CD14-positive monocyte (primary cell): Measurements from ENCODE around the gene NME7. TPM values are rescaled to one million over a fixed set of nuclear protein-coding genes. Genes with fewer than 3 reads are reported as not detected.

Source experiments
- DNase-seq, 3 donors: peaks; one replicate each; pipeline ENCODE4 v3.0.0-alpha.2; 2011 to 2022
- H2AFZ ChIP-seq: 2 replicates; pipeline ENCODE4 v1.6.0; 2012; ENCODE audit warnings: mild to moderate bottlenecking, low read depth, low read length, inconsistent platforms; ENCODE audit not compliant: insufficient read depth, poor library complexity, severe bottlenecking
- H3K27ac ChIP-seq, 2 donors: 1 replicate in 1 of 2; 2 replicates in 1 of 2; pipeline ENCODE4 v1.5.1; 2012 to 2013; ENCODE audit warnings: low read length in 2 of 2, control low read depth in 1 of 2, inconsistent platforms in 1 of 2, low read depth in 1 of 2, mild to moderate bottlenecking in 1 of 2
- H3K27me3 ChIP-seq, 2 donors: one replicate each; pipeline versions ENCODE4 v1.6.0 to v1.6.1; 2011 to 2013; ENCODE audit warnings: low read length in 2 of 2; ENCODE audit not compliant: control insufficient read depth in 2 of 2, insufficient read depth in 2 of 2
- H3K36me3 ChIP-seq, 2 donors: replicated peaks in 1 of 2; 1 replicate in 1 of 2; 2 replicates in 1 of 2; pipeline versions ENCODE4 v1.5.1 to v1.6.1; 2012 to 2013; ENCODE audit warnings: low read length in 2 of 2, control low read depth in 1 of 2, inconsistent platforms in 1 of 2, mild to moderate bottlenecking in 1 of 2; ENCODE audit not compliant: insufficient read depth in 2 of 2, control insufficient read depth in 1 of 2
- H3K4me1 ChIP-seq, 2 donors: 1 replicate in 1 of 2; 2 replicates in 1 of 2; pipeline versions ENCODE4 v1.5.1 to v1.6.1; 2012 to 2013; ENCODE audit warnings: low read length in 2 of 2, control low read depth in 1 of 2, inconsistent platforms in 1 of 2, mild to moderate bottlenecking in 1 of 2, moderate library complexity in 1 of 2; ENCODE audit not compliant: insufficient read depth in 2 of 2, control insufficient read depth in 1 of 2
- H3K4me2 ChIP-seq: replicated peaks from 2 replicates; pipeline ENCODE3; 2012; ENCODE audit warnings: low read length, moderate library complexity, mild to moderate bottlenecking; ENCODE audit not compliant: poor library complexity, severe bottlenecking; ENCODE audit errors: extremely low read depth
- H3K4me3 ChIP-seq, 3 experiments: fragments of 200-600 bp in 1 of 3; sonication (generic) in 1 of 3; replicated peaks in 1 of 3; 1 replicate in 2 of 3; 2 replicates in 1 of 3; pipeline ENCODE4 v1.5.1; 2011 to 2013; ENCODE audit warnings: low read length in 3 of 3, mild to moderate bottlenecking in 3 of 3, control low read depth in 2 of 3, low read depth in 2 of 3, inconsistent platforms in 1 of 3, moderate library complexity in 1 of 3
- H3K79me2 ChIP-seq: 2 replicates; pipeline ENCODE4 v1.6.0; 2012; ENCODE audit warnings: mild to moderate bottlenecking, control low read depth, inconsistent platforms, low read length, moderate library complexity; ENCODE audit not compliant: insufficient read depth
- H3K9ac ChIP-seq: 2 replicates; pipeline ENCODE4 v1.6.0; 2017; ENCODE audit warnings: low read length, mild to moderate bottlenecking; ENCODE audit not compliant: insufficient read depth, poor library complexity, severe bottlenecking
- H3K9me3 ChIP-seq, 2 donors: replicated peaks in 1 of 2; 1 replicate in 1 of 2; 2 replicates in 1 of 2; pipeline versions ENCODE4 v1.5.1 to v1.6.1; 2012 to 2013; ENCODE audit warnings: low read length in 2 of 2, control low read depth in 1 of 2; ENCODE audit not compliant: control insufficient read depth in 1 of 2, insufficient read depth in 1 of 2
- H4K20me1 ChIP-seq: 2 replicates; pipeline ENCODE4 v1.6.0; 2012; ENCODE audit warnings: mild to moderate bottlenecking, low read length, control low read depth, moderate library complexity; ENCODE audit not compliant: insufficient read depth
- H3K27ac Mint-ChIP-seq, 7 donors: one replicate each; pipeline ENCODE4 v1.8.0; 2020; ENCODE audit warnings: mild to moderate bottlenecking in 7 of 7, mixed read lengths in 7 of 7, moderate library complexity in 6 of 7, inconsistent platforms in 2 of 7
- H3K27me3 Mint-ChIP-seq, 3 donors: one replicate each; pipeline ENCODE4 v1.8.0; 2021 to 2022; ENCODE audit warnings: low read depth in 3 of 3, mild to moderate bottlenecking in 3 of 3, mixed read lengths in 3 of 3, moderate library complexity in 3 of 3, inconsistent platforms in 1 of 3
- H3K36me3 Mint-ChIP-seq, 2 donors: one replicate each; pipeline ENCODE4 v1.8.0; 2020; ENCODE audit warnings: mixed read lengths in 2 of 2, inconsistent platforms in 1 of 2, mild to moderate bottlenecking in 1 of 2
- H3K4me1 Mint-ChIP-seq: one replicate; pipeline ENCODE4 v1.8.0; 2020; ENCODE audit warnings: mild to moderate bottlenecking, mixed read lengths
- H3K4me3 Mint-ChIP-seq, 2 donors: one replicate each; pipeline ENCODE4 v1.8.0; 2020; ENCODE audit warnings: mild to moderate bottlenecking in 2 of 2, mixed read lengths in 2 of 2, moderate library complexity in 1 of 2
- H3K9me3 Mint-ChIP-seq, 7 donors: one replicate each; pipeline ENCODE4 v1.8.0; 2020 to 2022; ENCODE audit warnings: mixed read lengths in 7 of 7, mild to moderate bottlenecking in 6 of 7, moderate library complexity in 6 of 7, inconsistent platforms in 2 of 7
- CTCF ChIP-seq: fragments of 200-600 bp; IDR thresholded peaks from one replicate; pipeline ENCODE4 v1.8.0; 2022; ENCODE audit warnings: antibody characterized with exemption, mild to moderate bottlenecking
- WGBS: methylation state at CpG from one replicate; pipeline ENCODE4 v1.1.5; 2013; ENCODE audit warnings: missing lambda C conversion rate; ENCODE audit not compliant: insufficient coverage; 5-methylcytosine and 5-hydroxymethylcytosine counted together
- intact Hi-C, 2 donors: fragments of 100-400 bp; cut with micrococcal nuclease; formaldehyde crosslinking; loops; one replicate each; pipeline versions ENCODE4 v1.15.0 to v1.15.1; 2023
- polyA plus RNA-seq, 3 donors: library from polyadenylated mRNA; depleted of rRNA in 1 of 3; unstranded in 2 of 3; stranded (reverse) in 1 of 3; fragments of 300-500 nt in 2 of 3; fragments of >200 nt in 1 of 3; fragmentation: Illumina TruSeq in 2 of 3; gene quantifications; 1 replicate in 2 of 3; 2 replicates in 1 of 3; pipeline ENCODE4 v1.2.3, GENCODE V29; 2012 to 2021

NME7 gene
- polyA plus RNA-seq, 3 donors = 3.5 to 8.0 (median 6.0) TPM

GRCh38 chr1:169106921-169107602 lies 260.5 kb downstream of the NME7 start:
- no peaks in the 10 kb centered on the region for H4K20me1 ChIP-seq
- under 1% methylated on average over 35 of the region's 41 CpGs for WGBS
- peaks cover 0 to 3% of the 10 kb centered on the region in 2 donors for H3K36me3 Mint-ChIP-seq
- H3K9ac ChIP-seq = peak overlapping the region; percentile 48
- H3K27me3 ChIP-seq = peaks cover 27 to 38% of the 10 kb centered on the region in 2 donors
- H3K9me3 ChIP-seq = no peaks in the 10 kb centered on the region
- H3K79me2 ChIP-seq = no peaks in the 10 kb centered on the region
- peak overlapping the region; percentile 92 for H3K4me2 ChIP-seq
- H3K4me3 Mint-ChIP-seq = peak overlapping the region; percentile 77 to 95
- H3K4me1 ChIP-seq = peaks cover 43 to 61% of the 10 kb centered on the region in 2 donors
- intact Hi-C loops = loop anchor here (10.0 kb wide), 3 partner anchors 62 to 762 kb away; partner anchors contain the start of genes BLZF1 (in 1 of the 2) and NME7 (in 1 of the 2)
- peak overlapping the region in 1 of 2 donors; percentile 39 for H3K27ac ChIP-seq
- peak overlapping the region; percentile 70 to 96 (median 82) for H3K4me3 ChIP-seq
- H3K36me3 ChIP-seq = no peaks in the 10 kb centered on the region
- DNase-seq = peak in 1 of 3 donors; percentile 8
- H3K27ac Mint-ChIP-seq = peak overlapping the region in 5 of 7 donors; percentile 1 to 88 (median 50)
- H3K9me3 Mint-ChIP-seq = peaks cover 0 to 4% (median 0%) of the 10 kb centered on the region in 7 donors
- H2AFZ ChIP-seq = peak overlapping the region; percentile 82
- no peak for TF ChIP-seq CTCF
- H3K4me1 Mint-ChIP-seq = peaks cover 54% of the 10 kb centered on the region
- H3K27me3 Mint-ChIP-seq = peaks cover 11 to 27% (median 19%) of the 10 kb centered on the region in 3 donors

- intact Hi-C loops = loop anchor here (10.0 kb wide), 3 partner anchors 62 to 762 kb away; partner anchors contain the start of genes BLZF1 (in 1 of the 2) and NME7 (in 1 of the 2)
- H3K27ac ChIP-seq = peak within 1 kb of the TSS in 1 of 2 donors; percentile 39
- H3K4me1 Mint-ChIP-seq = peaks cover 47% of the 10 kb centered on the region
Measured at GRCh38 chr1:169106095-169106920, 261.3 kb downstream of the NME7 start, which contains the start of gene ATP1B1. Gene ATP1B1, plus strand, starts transcription at chr1:169106690. Its CDS starts 140 bp downstream, at chr1:169106830.

More at GRCh38 chr1:169106095-169106920, 261.3 kb downstream of the NME7 start, which contains the start of gene ATP1B1:
- Histone ChIP-seq H3K79me2 (no peaks in the 10 kb centered on the region), H2AFZ (peak within 1 kb of the TSS; percentile 87), H3K9me3 (no peaks in the 10 kb centered on the region), H3K9ac (peak within 1 kb of the TSS; percentile 48), H4K20me1 (no peaks in the 10 kb centered on the region), H3K4me1 (peaks cover 35 to 53% of the 10 kb centered on the region in 2 donors), H3K36me3 (no peaks in the 10 kb centered on the region), H3K4me2 (peak within 1 kb of the TSS; percentile 92), H3K4me3 (peak within 1 kb of the TSS; percentile 70 to 96 (median 82)), H3K27me3 (peaks cover 27 to 38% of the 10 kb centered on the region in 2 donors)
- Mint-ChIP-seq H3K4me3 (peak within 1 kb of the TSS; percentile 83 to 95), H3K9me3 (peaks cover 0 to 4% (median 0%) of the 10 kb centered on the region in 7 donors), H3K36me3 (peaks cover 0 to 3% of the 10 kb centered on the region in 2 donors), H3K27me3 (peaks cover 11 to 27% (median 19%) of the 10 kb centered on the region in 3 donors), H3K27ac (peak within 1 kb of the TSS; percentile 50 to 88 (median 61))
- TF ChIP-seq CTCF = peak; percentile 65
- peak; percentile 48 to 66 (median 61) for DNase-seq
- WGBS = under 1% methylated on average over 60 of the region's 100 CpGs
